Measurements from ENCODE around the gene THSD4.
"Not testable (repeated sequence)": the region's sequence is repeated elsewhere in the genome, so short reads cannot be mapped to it uniquely, and the experiment has no call there.

THSD4 gene

DNA sequence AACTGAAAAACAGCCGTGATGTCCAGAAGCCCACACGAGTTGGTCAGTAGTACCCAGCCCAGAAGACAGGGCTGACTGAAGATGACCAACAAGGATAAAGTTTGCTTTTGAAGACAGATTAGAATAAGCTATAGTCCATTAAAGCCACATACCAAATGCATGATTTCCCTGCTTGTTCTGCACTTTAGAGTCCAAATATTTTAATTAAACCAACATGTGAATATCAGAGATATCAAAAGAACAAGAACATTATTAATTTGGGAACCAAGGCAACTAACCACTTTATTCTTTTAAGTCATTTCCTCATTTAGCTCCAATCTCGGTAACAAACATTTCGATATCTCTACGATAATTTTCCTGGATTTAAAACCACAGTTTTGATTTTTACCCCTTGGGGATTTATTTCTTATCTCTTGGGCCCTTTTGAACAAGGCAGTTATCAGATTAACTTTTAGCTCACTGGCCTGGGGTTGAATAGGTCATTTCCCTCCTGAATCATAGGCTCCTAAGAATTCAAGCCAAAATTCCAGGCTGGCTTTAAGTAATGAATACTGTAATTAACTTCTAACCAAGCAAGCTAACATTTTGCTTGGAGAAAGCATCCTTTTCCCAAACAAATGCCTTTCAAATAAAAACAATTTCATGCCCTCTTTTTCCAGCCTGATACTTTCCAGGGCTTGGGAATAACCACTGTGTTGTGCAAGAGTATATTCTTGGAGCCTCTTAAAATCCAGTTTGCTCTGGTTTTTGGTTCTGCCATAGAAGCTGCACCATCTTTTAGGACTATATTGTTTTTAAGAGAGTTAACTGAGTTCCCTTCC lies 592.2 kb downstream of the THSD4 start:
- DNase-seq: no peak

DNA sequence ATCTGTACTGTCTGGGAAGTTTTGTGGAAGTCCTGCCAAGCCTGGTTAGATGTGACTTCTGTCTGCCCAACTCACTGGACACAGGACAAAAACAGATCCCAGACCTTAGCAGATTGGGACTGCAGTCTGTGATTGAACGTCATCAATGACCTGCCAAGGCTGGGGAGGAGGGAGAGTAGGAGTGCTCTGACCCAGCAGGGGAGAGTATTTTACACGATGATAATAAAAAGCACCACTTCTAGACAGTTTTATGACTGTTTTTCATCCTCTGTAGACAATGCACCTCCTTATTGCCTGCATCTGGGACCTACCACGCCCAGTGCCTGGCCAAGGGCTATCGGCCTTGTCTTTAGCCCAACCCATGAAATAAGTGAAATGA lies 592.8 kb downstream of the THSD4 start:
- no peak for DNase-seq

DNA sequence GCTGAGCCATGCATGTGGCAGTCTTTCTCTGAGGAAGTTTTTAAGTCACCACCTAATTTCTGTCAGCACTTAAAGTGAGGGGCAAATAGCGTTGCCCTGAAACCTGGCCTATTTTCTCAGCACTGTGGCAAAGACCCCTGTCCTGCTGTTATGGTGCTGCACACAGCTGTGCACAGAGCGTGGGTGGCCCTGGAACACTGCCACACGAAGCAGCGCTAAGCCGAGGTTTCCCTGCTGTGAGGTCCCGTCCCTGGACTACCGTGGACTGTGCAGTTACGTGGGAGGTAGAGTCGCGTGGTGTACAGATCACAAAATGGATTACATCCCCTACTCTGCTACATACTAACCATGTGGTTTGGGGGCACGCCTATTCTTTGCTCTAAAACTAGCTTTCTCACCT lies 593.5 kb downstream of the THSD4 start:
- DNase-seq: no peak

DNA sequence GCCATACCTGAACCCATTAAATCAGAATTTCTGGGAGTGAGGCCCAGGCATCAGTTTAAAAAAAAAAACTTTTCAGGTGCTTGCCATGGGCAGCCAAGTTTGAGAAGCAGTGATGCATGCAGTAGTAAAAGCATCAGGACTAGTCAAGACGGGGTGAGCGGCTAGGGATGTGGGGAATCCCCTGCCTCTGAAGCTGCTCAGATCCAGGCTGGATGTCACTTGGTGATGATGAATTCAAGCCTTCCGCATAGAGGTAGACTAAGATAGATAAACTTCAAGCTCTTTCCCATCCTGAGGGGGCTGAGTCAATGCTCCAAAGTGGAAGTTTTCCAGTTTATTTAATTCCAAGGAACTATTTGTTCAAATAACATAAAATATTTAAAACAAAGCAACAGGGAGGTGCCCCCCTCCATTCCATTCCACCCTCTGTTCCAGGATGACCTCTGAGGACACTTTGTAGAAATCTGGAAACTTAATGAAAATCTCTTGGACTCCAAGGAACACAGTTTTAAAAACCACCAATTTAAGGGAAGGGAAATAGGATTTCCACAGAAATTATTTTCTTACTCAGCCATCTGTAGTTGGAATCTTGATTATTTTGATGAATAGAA lies 594.6 kb downstream of the THSD4 start:
- no peak for DNase-seq

DNA sequence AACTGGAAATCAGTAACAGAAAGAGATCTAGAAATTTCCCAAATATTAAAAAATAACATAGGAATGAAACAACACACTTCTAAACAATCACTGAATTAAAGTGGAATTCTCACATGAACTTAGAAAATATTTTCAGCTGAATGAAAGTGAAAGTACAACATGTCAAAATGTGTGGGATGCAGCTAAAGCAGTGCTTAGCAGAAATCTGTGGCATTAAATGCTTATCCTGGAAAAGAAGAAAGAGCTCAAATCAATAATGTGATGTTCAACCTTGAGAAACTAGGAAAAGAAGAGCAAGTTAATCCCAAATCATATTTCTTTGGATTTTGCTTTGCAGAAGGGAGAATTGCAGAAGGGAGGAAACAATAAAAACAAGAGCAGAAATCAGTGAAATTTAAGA lies 596.9 kb downstream of the THSD4 start:
- DNase-seq: no peak

DNA sequence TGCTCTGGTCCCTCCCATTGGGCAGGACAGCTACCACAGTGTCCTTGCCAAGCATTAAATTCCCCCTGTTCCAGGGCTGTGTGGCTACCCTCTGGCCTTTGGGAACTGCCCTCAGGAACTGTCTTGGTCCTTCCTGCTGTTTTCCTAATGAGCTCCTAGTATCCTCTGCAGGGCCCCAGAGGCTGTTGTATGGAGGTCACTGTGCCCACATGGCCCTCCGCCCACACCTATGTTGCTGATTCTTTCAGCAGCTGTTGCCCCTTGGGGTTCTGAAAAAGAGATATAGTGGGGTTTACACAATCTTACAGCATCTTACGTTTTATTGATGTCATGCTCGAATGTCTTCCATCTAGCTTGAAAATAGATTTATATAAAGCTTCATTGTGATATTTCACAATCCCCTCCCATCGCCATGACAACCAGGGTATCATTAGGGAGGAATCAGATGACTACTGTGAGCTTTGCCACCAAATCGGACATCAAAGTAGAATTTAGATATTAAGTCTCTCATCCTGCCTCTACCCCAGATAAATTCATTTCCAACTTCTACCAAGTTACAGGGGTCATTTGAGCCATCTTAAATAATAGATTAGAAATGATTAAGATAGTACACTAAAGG lies 598.0 kb downstream of the THSD4 start:
- DNase-seq: no peak

DNA sequence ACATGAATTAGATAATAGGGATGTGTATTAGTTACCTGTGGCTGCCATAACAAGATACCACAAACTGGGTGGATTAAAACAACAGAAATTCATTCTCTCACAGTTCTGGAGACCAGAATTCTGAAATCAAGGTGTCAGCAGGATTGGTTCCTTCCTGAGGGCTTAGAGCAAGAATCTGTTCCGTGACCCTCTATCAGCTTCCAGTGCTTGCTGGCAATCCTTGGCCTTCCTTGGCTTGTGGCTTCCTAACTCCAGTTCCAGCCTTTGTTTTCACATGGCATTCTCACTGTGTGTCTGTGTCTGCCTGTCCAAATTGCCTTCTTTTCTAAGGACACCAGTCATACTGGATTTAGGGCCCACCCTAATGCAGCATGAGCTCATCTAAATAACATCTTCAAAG lies 600.6 kb downstream of the THSD4 start:
- no peak for DNase-seq

DNA sequence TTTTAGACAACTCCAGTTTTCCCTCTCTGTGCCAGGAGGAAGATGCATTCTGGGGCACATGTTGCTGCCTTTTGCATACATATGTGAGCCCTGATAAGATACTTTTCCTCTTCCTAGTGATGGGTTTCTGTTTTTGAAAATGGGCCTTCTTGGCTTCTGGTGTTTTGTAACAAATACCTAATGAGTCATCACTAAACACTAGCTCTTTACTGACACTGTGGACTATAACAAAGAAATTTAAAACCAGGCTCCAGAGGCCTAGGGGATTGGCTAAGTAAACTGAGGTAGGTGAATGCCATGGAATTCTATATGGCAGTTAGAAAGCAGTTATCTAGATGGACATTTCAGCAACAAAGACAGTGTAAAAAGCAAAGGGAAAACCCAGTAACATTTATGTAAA lies 601.7 kb downstream of the THSD4 start:
- DNase-seq: no peak

DNA sequence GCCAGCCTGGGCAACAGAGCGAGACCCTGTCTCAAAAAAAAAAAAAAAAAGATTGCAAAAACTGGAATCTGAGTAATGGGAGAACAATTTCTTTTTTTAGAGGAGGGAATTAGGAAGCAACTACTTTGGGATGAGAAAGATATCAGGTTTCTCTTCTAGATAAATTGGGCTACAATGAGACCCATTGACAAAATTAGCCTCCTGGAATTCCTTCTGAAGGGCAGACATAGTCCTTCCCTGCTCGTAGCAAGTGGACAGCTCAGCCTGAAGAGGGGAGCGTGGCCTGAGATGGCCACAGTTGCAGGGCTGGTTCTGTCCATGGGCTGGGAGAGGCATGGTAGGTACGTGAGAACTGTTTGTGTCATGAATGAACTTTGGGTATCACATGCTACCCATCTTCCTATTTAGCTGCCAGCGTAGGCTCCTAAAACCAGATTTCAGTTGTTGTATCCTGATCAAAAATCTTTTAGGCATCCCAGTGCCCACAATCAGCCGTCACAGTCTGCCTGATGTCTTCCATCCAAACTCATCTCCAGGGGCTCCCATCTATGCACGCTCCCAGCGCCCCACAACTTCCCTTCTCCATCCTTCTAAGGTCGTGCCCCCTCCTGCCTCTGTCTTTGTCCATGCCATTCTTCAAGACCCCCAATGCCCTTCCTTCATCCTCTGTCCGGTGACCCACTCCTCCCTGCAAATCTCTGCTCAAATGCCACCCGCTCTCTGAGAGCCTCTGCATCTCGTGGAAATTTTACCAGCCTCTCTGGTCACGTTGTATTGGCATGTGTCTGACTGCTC lies 603.0 kb downstream of the THSD4 start:
- DNase-seq: no peak

DNA sequence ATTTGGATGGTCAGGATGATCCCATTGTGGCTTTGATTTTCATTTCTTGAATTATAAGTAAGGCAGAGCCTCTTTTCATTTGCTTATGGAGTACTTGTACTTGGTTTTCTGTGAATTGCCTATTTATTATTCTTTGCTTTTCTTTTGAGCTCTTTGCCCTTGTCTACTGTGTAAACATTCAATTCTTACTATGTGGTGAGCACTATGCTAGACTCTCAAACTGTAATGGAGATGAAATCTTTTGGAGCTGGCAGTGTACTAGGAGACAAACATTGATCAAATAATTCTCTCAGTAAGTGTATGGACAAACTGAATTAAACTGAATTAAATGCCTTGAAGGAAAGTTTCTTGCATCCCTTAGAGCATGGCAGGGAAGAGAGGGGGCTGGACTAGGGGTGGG lies 608.1 kb downstream of the THSD4 start:
- DNase-seq: no peak

DNA sequence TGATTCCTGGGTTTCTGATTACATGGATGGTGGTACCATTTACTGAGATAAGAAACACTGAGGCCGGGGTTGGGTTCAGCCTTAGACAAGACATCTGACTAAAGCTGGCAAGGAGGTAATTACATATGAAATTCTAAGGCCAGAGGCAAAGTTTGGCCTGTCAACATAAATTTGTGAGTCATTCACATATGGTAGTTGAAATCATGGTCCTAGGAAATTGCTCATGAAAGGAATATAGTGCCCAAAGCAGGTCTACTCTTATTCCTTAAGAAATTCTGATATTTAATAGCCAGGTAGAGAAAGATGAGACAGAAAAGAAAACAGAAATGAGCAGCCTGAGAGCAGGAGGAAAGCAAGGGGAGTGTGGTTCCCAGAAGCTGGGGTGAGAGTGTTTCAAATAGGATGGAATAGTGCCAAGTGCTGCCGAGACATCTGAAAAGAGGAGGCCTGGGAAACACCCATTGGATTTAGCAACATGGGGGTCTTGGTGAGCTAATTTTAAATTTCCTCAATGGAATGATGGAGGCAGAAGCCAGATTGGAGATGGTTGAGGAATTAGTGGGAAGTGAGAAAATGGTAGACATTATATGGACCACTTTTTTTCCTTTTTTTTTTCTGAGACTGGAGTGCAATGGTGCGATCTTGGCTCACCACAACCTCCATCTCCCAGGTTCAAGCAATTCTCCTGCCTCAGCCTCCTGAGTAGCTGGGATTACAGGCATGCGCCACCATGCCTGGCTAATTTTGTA lies 610.1 kb downstream of the THSD4 start:
- DNase-seq: not testable (repeated sequence)

DNA sequence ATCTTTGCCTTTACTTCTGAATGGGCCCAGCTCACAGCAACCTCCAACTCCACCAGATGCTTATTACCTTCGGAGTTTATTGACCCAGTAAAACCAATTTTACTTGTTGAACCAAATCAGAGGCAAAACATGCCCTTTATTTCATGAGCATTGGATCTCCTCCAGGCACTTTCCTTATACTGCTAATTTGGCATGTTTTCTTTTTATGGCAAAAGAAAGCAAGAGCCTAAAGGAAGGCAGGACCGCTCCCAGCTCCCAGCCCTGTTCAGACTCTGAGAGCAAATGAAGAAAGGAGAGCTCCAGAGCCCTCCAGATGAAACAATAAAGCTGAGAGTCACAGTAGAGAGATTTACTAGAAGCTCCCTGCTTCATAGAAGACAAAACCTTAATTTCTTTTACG lies 613.6 kb downstream of the THSD4 start:
- no peak for DNase-seq

DNA sequence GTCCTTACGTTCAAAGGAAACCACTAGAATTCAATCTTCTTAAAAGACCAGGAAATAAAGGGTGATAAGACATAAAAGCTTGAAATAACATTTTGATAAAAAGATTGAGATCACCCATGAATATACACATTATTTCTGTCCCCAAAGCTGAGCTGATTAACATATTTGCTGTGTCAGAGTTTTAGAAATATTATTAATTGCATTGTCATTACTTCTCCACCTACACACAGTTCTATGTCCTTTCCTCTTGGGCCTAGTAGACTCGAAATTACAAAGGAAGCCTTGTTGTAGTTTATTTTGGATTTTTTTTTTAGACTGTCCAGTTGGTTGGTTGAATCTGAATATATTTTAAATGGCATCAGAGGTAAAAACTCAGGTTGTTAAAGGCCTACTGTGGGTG lies 614.0 kb downstream of the THSD4 start:
- DNase-seq: no peak

DNA sequence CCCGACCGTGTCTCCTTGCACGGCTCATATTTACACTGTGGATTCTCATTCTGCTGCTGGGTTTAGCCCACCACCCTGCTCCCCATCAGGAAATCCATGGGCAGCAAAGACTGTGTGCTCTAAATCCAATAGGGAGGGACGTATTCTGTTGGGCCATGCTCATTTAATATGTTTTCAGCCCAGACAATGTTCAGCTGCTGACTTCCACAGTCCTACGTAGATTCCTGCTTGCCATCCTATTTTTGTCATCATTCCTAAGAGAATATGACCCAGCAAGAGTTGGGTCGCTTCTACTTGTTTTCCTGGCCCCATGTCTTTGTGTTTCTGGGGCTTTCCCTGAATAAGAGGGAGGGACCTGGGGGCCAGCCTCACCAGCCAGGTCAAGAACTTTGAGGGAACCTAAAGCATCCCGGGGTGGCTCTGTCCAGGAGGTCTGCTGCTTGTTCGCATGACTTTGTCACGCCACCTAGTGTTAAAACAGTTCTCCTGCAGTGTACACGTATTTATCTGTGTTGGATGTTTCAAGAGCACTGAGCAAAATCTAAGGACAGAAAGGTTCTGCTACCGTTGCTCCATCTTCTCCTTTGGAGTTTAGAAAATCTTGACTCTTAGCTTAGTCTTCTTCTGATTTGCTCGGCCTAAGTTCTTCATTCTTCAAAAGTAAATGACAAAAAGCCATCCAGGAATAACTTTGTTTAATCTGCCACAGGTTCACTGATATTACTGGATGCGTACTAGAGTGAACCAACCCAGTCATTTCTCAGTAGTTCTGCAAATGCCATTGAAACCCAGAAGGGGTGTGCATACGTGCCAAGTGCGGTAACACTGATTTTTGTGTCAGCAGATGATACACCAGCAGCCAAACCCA lies 615.2 kb downstream of the THSD4 start:
- DNase-seq: peak; percentile 17

DNA sequence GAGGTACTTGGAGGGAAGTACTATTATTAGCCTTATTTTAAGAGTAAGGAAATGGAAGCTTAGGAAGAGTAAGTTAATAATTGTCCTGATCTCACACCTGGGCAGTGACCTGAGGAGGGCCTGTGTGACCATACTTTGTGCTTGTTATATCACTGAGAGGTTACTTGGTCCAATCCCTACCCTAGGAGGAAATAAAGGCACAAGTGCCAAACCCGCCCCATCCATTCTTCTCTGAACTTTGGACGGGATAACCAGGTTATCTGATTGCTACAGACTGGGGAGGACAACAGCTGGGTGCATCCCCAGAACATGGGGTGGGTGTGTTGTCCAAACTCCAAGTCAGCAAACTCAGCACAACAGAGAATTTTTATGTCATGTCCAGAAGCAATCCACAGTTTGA lies 617.4 kb downstream of the THSD4 start:
- DNase-seq: no peak

DNA sequence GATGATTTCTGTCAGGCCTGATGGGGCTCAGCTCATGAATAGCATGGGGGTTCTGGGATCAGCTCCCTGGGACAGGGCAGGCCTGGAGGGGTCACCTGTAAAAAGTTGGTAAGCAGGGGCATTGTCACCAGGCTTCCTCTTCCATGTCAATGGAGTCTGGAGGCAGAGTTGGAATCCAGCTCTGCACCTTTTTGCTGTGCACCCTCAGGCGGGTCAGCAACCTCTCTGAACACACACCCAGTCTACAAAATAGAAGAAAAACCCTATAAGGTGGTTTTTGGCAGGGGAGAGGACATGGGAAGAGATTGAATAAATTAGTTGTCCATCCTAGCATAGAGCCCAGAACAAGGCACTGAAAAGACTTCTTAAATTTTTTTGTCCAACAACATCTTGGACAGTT lies 617.9 kb downstream of the THSD4 start:
- DNase-seq: no peak

DNA sequence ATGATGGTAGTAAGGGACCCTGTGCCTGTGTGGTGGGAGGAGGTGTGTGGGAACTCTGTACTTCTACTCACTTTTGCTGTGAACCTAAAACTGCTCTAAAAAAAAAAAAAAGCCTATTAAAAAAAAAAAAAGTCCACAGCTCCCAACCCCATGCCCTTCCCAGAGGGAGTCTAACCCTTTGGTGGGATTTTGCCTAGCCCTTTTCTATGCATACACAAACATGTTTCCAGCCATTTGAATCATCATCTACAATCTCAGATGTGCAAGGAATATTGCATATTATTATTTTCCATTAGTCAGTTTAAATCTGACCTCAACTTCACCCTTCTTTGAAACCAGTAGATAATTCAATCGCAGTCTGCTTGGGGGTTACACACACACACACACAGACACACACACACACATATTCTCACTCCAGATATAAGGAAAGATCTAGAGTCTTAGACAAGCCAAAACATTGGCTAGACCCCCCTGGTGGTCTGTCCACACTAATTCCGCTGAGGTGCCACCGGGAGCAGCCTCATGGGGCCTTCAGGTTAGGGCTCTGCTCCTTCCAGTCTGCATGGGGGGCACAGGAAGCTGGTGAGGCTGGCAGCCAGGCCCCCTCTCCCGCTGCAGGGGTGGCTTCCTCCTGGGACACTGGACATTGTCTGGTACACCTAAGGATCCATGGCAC lies 619.6 kb downstream of the THSD4 start:
- no peak for DNase-seq

DNA sequence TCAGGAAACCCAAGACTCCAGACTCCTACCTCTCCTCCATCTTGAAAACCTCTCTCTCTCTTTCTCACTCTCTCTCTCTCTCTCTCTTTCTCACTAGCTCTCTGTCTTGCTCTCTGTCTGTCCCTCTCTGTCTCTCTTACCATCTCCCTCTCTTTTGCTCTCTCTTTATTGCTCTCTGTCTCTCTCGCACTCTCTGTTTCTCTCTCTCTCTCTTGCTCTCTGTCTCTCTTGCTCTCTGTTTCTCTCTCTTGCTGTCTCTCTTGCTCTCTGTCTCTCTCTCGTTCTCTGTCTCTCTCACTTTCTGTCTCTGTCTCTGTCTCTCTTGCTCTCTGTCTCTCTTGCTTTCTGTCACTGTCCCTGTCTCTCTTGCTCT lies 620.1 kb downstream of the THSD4 start:
- no peak for DNase-seq

DNA sequence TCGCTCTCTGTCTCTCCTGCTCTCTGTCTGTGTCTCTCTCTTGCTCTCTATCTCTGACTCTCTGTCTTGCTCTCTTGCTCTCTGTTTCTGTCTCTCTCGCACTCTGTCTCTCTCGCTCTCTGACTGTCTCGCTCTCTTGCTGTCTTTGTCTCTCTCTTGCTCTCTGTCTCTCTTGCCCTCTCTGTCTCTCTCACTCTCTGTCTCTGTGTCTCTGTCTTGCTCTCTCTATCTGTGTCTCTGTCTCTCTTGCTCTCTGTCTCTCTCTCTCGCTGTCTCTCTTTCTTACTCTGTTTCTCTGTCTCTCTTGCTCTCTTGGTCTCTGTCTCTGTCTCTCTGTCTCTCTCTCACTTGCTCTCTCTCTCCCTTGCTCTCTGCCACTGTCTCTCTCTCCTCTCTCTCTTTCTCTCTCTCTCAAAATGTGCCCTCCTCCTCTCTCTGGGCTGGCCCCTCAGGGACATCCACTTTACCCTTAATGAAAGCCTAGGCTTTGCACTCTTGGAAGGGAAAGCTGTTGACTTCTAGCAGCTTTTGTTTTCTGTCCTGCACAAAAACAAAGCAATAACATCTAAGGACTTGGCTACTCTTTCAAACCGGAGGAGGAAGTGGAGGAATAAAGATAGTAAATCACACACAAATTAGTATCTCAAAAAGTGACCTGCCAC lies 621.1 kb downstream of the THSD4 start:
- no peak for DNase-seq

DNA sequence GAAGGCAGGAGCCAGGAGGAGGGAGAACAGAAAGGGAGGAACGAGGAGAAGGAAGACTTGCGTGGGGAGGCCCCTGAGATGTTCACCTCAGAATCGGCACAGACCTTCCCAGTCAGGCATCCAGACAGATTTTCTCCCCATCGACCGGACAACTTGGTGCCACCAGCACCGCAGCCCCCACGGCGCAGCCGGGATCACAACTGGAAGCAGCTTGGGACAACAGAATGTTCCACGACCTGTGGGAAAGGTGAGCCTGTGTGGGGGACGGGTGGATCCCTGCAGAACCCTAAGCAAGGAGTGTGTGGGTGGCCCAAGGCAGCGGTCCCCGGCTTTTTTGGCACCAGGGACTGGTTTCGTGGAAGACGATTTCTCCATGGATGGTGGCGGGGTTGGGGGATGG lies 622.5 kb downstream of the THSD4 start:
- DNase-seq: no peak

DNA sequence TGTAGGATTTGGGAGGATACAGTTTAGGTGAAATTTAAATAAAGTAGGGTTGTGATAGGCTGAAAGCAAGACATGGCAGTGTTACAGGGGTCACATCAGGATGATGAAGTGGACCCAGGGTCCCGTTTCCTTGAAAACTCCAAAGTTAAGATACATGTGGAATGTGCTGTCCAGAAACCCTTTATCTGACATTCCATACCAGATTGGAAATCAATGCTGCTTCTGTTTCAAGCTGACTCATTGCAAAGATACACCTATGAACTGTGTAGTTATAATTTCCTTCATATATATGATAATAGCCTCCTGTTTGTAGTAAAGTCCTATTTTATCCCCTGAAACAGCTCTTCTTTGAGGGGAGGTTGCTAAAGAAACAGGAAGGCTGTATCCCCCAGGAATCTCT lies 624.1 kb downstream of the THSD4 start:
- no peak for DNase-seq
